Testis (tissue), 2 donors: ENCODE data around the gene RUNX1.

Experiments used
- CTCF ChIP-seq, 3 experiments: fragments of 450-650 bp in 2 of 3; fragments of 200-600 bp in 1 of 3; sonication (generic) in 1 of 3; IDR thresholded peaks; one replicate each; pipeline ENCODE4 v1.5.1; 2016 to 2019; ENCODE audit warnings: antibody characterized with exemption in 3 of 3, mild to moderate bottlenecking in 2 of 3, moderate library complexity in 1 of 3
- POLR2A ChIP-seq: fragments of 450-650 bp; IDR thresholded peaks from one replicate; pipeline ENCODE4 v1.6.1; 2017; ENCODE audit warnings: antibody characterized with exemption, mild to moderate bottlenecking, moderate library complexity

- TF ChIP-seq CTCF (IDR thresholded peaks at IDR 0.05) (no peak), POLR2A (no peak)
Measured at GRCh38 chr21:34748862-34749261, 300.2 kb downstream of the RUNX1 start.
